SU-DHL-6 (cell line): Measurements from ENCODE around the gene ANKHD1.
"Not testable (repeated sequence)": the region's sequence is repeated elsewhere in the genome, so short reads cannot be mapped to it uniquely, and the experiment has no call there.

Source experiments
- H2AFZ ChIP-seq: fragments of 200-600 bp; sonication (generic); 2 replicates; pipeline ENCODE4 v1.6.1; 2014; ENCODE audit warnings: low read depth, mild to moderate bottlenecking, moderate library complexity, mixed read lengths, antibody characterized with exemption, low read length; ENCODE audit not compliant: severe bottlenecking
- H3F3A ChIP-seq: fragments of 200-600 bp; shearing (Covaris generic); 2 replicates; pipeline ENCODE4 v1.6.0; 2016; ENCODE audit warnings: antibody characterized with exemption, mild to moderate bottlenecking; ENCODE audit not compliant: insufficient read depth
- H3K27ac ChIP-seq: fragments of 200-600 bp; sonication (generic); 2 replicates; pipeline ENCODE4 v1.5.1; 2016; ENCODE audit warnings: low read depth, mild to moderate bottlenecking, low read length, moderate library complexity, mixed read lengths
- H3K27me3 ChIP-seq: fragments of 200-600 bp; sonication (generic), shearing (Covaris generic); 2 replicates; pipeline ENCODE4 v1.6.0; 2014; ENCODE audit warnings: mild to moderate bottlenecking, low read length
- H3K36me3 ChIP-seq: fragments of 200-600 bp; sonication (generic); 2 replicates; pipeline ENCODE4 v1.6.1; 2014; ENCODE audit warnings: mild to moderate bottlenecking, low read length, mixed read lengths
- H3K4me2 ChIP-seq: fragments of 300-600, 200-600 bp; shearing (Covaris generic), sonication (generic); 2 replicates; pipeline ENCODE4 v1.6.0; 2014; ENCODE audit warnings: low read length, low read depth, mild to moderate bottlenecking; ENCODE audit not compliant: poor library complexity, severe bottlenecking
- H3K4me3 ChIP-seq: fragments of 200-600 bp; sonication (generic); 2 replicates; pipeline ENCODE4 v1.5.1; 2014; ENCODE audit warnings: antibody characterized with exemption, low read length, mild to moderate bottlenecking, mixed read lengths; ENCODE audit not compliant: insufficient read depth, poor library complexity, severe bottlenecking
- H3K79me2 ChIP-seq: fragments of 200-600 bp; sonication (generic); 2 replicates; pipeline ENCODE4 v1.6.1; 2014; ENCODE audit warnings: mild to moderate bottlenecking, low read length, moderate library complexity; ENCODE audit not compliant: insufficient read depth
- H3K9ac ChIP-seq: fragments of 200-600 bp; sonication (generic); 2 replicates; pipeline ENCODE4 v1.7.0; 2014; ENCODE audit warnings: mild to moderate bottlenecking, low read length
- H3K9me2 ChIP-seq: fragments of 200-600 bp; sonication (generic); replicated peaks from 2 replicates; pipeline ENCODE4 v1.6.1; 2014; ENCODE audit warnings: low read length; ENCODE audit not compliant: insufficient read depth
- H3K9me3 ChIP-seq: fragments of 200-600 bp; sonication (generic); 2 replicates; pipeline ENCODE4 v1.6.1; 2014; ENCODE audit warnings: low read length, mixed read lengths; ENCODE audit not compliant: insufficient read depth
- H4K20me1 ChIP-seq: fragments of 200-600 bp; sonication (generic); 2 replicates; pipeline ENCODE4 v1.6.1; 2014; ENCODE audit warnings: low read depth, mild to moderate bottlenecking, antibody characterized with exemption, low read length, moderate library complexity, mixed read lengths
- EZH2phosphoT487 ChIP-seq: fragments of 200-600 bp; sonication (generic), shearing (Covaris generic); conservative IDR thresholded peaks from 2 replicates; pipeline ENCODE4 v1.6.1; 2018; ENCODE audit warnings: mild to moderate bottlenecking, antibody characterized with exemption, low read length, moderate library complexity, mixed read lengths
- TF ChIP-seq, protein P1 (sequence below): fragments of 200-600 bp; sonication (generic); IDR thresholded peaks from one replicate; pipeline ENCODE4 v1.5.1; 2017; ENCODE audit warnings: antibody characterized with exemption, mild to moderate bottlenecking, low read length, moderate library complexity; ENCODE audit not compliant: insufficient read depth, poor library complexity, severe bottlenecking

ANKHD1 gene

DNA sequence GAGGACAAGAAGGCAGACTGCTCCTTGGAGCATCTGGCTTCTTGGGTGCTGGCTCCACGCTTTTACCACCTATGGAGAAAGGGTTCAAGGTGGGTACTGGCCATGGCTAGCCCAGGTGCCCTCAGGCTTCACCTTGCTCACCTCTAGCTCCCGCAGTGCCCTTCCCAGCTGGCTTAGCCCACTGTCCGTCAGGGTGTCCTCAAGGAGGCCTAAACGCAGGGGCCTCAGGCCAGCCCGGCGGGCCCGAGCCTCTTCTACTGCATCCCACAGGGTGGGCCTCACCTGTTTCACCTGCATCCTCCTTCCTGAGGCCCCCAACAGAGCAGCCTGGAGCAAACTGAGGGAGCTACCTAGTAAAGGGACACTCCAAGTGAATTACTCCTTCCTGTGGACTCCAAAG lies 172.1 kb downstream of the ANKHD1 start:
- H2AFZ ChIP-seq, result no peak overlapping the region
- no peak overlapping the region for H3K4me3 ChIP-seq
- H3K9me3 ChIP-seq, result no peaks in the 10 kb centered on the region
- no peaks in the 10 kb centered on the region for H4K20me1 ChIP-seq
- no peak overlapping the region for H3K27ac ChIP-seq
- TF ChIP-seq, protein P1, sequence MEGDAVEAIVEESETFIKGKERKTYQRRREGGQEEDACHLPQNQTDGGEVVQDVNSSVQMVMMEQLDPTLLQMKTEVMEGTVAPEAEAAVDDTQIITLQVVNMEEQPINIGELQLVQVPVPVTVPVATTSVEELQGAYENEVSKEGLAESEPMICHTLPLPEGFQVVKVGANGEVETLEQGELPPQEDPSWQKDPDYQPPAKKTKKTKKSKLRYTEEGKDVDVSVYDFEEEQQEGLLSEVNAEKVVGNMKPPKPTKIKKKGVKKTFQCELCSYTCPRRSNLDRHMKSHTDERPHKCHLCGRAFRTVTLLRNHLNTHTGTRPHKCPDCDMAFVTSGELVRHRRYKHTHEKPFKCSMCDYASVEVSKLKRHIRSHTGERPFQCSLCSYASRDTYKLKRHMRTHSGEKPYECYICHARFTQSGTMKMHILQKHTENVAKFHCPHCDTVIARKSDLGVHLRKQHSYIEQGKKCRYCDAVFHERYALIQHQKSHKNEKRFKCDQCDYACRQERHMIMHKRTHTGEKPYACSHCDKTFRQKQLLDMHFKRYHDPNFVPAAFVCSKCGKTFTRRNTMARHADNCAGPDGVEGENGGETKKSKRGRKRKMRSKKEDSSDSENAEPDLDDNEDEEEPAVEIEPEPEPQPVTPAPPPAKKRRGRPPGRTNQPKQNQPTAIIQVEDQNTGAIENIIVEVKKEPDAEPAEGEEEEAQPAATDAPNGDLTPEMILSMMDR, result no peak
- no peak for TF ChIP-seq EZH2phosphoT487
- H3K9ac ChIP-seq, result no peak overlapping the region
- no peaks in the 10 kb centered on the region for H3K27me3 ChIP-seq
- no peaks in the 10 kb centered on the region for H3K79me2 ChIP-seq
- H3K9me2 ChIP-seq, result no peaks in the 10 kb centered on the region
- H3F3A ChIP-seq, result no peaks in the 10 kb centered on the region
- no peak overlapping the region for H3K4me2 ChIP-seq
- H3K36me3 ChIP-seq, result no peaks in the 10 kb centered on the region

DNA sequence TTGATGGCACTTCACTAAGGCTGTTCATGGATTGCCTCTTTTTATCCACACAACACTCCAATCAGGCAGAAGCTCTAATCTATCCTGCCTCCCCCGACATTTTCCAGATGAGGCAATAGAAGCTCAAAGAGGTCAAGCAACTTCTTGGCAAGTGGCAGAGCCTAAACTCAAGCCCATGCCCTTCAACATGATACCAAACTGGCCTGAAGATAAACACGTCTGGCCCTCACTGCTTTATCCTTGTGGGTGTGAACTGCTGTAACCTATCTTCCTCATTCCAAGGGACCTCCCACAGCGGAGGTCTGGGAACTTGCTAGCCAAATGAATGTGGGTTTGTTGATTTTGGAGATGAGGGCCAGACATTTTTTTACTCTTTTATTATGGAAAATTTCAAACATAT lies 172.5 kb downstream of the ANKHD1 start:
- no peak overlapping the region for H3K9ac ChIP-seq
- H3K9me3 ChIP-seq, result no peaks in the 10 kb centered on the region
- H3K4me2 ChIP-seq, result no peak overlapping the region
- no peaks in the 10 kb centered on the region for H3K79me2 ChIP-seq
- TF ChIP-seq, protein P1, result no peak
- no peak for TF ChIP-seq EZH2phosphoT487
- no peaks in the 10 kb centered on the region for H3K9me2 ChIP-seq
- no peak overlapping the region for H3K4me3 ChIP-seq
- no peaks in the 10 kb centered on the region for H3F3A ChIP-seq
- H3K27ac ChIP-seq, result no peak overlapping the region
- no peaks in the 10 kb centered on the region for H4K20me1 ChIP-seq
- H3K36me3 ChIP-seq, result no peaks in the 10 kb centered on the region
- no peaks in the 10 kb centered on the region for H3K27me3 ChIP-seq
- no peak overlapping the region for H2AFZ ChIP-seq

DNA sequence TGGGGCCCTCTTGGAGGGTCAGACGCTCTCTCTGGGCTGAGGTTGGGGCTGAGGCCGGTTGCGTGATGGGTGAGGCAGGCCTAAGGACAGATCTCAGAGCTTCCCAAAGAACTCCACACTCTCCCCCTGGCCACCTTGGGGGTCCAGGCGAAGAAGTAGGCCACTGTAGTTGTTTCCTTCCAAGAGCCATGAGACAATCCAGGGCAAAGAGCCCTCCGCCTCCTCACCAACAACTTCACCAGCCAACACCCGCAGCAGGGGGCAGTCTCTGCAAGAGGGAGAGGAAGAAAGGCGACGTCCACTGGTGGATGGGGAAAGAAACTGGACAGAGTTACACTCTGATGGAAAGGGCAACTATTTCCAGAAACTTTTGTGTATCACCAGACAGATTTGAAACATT lies 173.7 kb downstream of the ANKHD1 start:
- H3K9me2 ChIP-seq, result no peaks in the 10 kb centered on the region
- H3K79me2 ChIP-seq, result no peaks in the 10 kb centered on the region
- H2AFZ ChIP-seq, result no peak overlapping the region
- no peaks in the 10 kb centered on the region for H3F3A ChIP-seq
- no peaks in the 10 kb centered on the region for H3K27me3 ChIP-seq
- H3K4me3 ChIP-seq, result no peak overlapping the region
- H3K9me3 ChIP-seq, result no peaks in the 10 kb centered on the region
- no peak overlapping the region for H3K4me2 ChIP-seq
- H3K9ac ChIP-seq, result no peak overlapping the region
- H4K20me1 ChIP-seq, result no peaks in the 10 kb centered on the region
- no peaks in the 10 kb centered on the region for H3K36me3 ChIP-seq
- H3K27ac ChIP-seq, result no peak overlapping the region
- TF ChIP-seq, protein P1, result no peak
- no peak for TF ChIP-seq EZH2phosphoT487

DNA sequence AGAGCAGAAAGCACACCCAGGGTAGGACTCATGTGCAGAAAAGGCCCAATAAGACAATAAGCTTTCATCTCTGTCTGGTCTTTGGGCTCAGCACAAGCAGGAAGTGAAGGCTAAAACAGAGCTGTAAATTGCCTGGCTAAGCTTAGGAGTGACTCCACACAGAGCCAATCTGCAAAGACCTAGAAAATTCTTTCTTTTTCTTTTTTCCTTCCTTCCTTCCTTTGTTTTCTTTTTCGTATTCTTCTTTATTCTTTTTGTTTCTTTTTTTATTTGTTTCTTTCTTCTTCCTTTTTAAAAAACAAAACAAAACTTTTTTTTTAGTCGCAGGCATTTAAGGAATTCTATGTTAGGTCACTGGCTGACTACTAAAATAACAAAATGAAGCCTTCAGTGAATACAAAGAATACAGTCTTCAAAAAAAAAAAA lies 175.2 kb downstream of the ANKHD1 start:
- H3K27ac ChIP-seq, result no peak overlapping the region

DNA sequence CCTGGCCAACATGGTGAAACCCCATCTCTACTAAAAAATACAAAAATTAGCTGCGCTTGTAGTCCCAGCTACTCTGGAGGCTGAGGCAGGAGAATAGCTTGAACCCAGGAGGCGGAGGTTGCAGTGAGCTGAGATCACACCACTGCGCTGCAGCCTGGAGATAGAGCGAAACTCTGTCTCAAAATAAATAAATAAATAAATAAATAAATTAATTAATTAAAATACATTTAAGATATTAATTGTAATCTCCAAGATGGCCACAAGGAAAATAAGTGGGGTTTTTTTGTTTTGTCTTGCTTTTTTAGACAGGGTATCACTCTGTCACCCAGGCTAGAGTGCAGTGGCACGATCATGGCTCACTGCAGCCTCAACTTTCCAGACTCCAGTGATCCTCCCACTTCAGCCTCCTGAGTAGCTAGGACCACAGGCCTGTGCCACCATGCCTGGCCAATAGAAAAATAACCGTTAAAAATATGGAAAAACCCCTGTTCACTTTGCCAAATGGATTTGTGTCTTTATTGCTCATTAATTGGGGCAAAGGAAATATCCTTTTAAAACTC lies 177.6 kb downstream of the ANKHD1 start:
- H3F3A ChIP-seq, H3K36me3 ChIP-seq, H3K9ac ChIP-seq, H3K9me3 ChIP-seq, H4K20me1 ChIP-seq, H3K4me3 ChIP-seq, H3K9me2 ChIP-seq, H3K27me3 ChIP-seq, H3K79me2 ChIP-seq, H2AFZ ChIP-seq, H3K4me2 ChIP-seq, H3K27ac ChIP-seq: not testable (repeated sequence)

More for the DNA sequence above, 175.2 kb downstream of the ANKHD1 start:
- Histone ChIP-seq H2AFZ (peak overlapping the region; percentile 45), H3F3A (no peaks in the 10 kb centered on the region), H3K9ac (no peak overlapping the region), H3K9me3 (no peaks in the 10 kb centered on the region), H3K9me2 (no peaks in the 10 kb centered on the region), H3K4me3 (no peak overlapping the region), H3K4me2 (no peak overlapping the region), H3K79me2 (no peaks in the 10 kb centered on the region), H3K36me3 (no peaks in the 10 kb centered on the region), H3K27me3 (no peaks in the 10 kb centered on the region), H4K20me1 (no peaks in the 10 kb centered on the region)
- TF ChIP-seq, protein P1, result no peak
- no peak for TF ChIP-seq EZH2phosphoT487
